ENCODE data around the gene NAALAD2. TPM values are rescaled to one million over a fixed set of nuclear protein-coding genes. Genes with fewer than 3 reads are reported as not detected.
"Not testable (repeated sequence)": the region's sequence is repeated elsewhere in the genome, so short reads cannot be mapped to it uniquely, and the experiment has no call there.

NAALAD2 gene
- total RNA-seq (2022) (139 and 142 TPM in 2 replicates), Bru-seq, nascent RNA (percentile 99 among the genes with signal in this experiment), BruChase-seq, experiment 1, labeled RNA remaining after a 2-hour chase (percentile 97 among the genes with signal in this experiment), BruChase-seq, experiment 2, labeled RNA remaining after a 6-hour chase (percentile 91 among the genes with signal in this experiment)
- long read RNA-seq, transcript NAALAD2-208 (7 exons, 1,504 nt): minor isoform, 9 of 183 reads
- long read RNA-seq, transcript NAALAD2-210 (19 exons, 3,600 nt): major isoform, 86 of 183 reads
- long read RNA-seq, transcript NAALAD2-201 (18 exons, 3,035 nt): minor isoform, 21 of 183 reads
- long read RNA-seq, partial matches to known transcripts: 37 of 183 reads
- long read RNA-seq, other reads (novel, unspliced or antisense): 29 of 183 reads

DNA sequence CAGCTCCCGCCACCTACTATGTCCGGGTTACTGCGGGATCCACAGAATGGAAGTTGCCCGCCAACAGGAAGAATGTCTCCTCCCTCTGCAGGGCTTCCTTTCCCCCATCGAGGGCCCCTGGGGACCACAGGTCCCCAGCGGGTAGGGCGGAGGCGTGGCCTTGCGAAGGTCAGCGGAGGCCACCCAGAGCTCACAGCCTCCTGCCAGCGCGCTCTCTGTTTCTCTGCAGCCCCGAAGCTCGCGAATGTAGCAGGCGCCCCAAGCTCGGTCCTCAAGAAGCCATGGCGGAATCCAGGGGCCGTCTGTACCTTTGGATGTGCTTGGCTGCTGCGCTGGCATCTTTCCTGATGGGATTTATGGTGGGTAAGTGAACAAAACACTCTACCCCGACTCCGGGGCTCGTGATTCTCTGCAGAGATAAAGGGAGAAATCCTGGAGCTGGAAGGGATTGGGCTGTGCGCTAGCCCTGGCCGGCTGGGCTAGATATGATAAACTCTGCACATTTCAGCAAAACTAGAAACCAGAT, at the start of gene NAALAD2:
Gene NAALAD2 (plus strand): TSS at position 186 of the 526 bp plus-strand sequence. CDS start 96 bp downstream, at position 282.
- ChIA-PET POLR2A (interaction anchor here (0.5 to 1.0 kb wide), 2 partner anchors 32 to 37 kb away, joined by 3 to 7 read pairs; no protein-coding TSS in a partner anchor), CTCF (interaction anchor here (0.8 kb wide), 1 partner anchor 525 kb away, joined by 3 read pairs; no protein-coding TSS in a partner anchor)
- H3K4me3 Mint-ChIP-seq (ENCODE audit: unreplicated experiment): peak within 1 kb of the TSS; percentile 77
- Histone ChIP-seq H3K36me3 (ENCODE audit: control insufficient read depth, insufficient read depth, low read length) (no peaks in the 10 kb centered on the region), H3K27me3 (replicated peaks; ENCODE audit: control insufficient read depth, insufficient read depth, low read length) (no peaks in the 10 kb centered on the region), H3K4me3 (ENCODE audit: low read depth, low read length) (peak within 1 kb of the TSS; percentile 50), H3K4me1 (peaks cover 53% of the 10 kb centered on the region), H3K9me3 (no peaks in the 10 kb centered on the region)
- H3K27ac Mint-ChIP-seq (ENCODE audit: unreplicated experiment): peak within 1 kb of the TSS; percentile 59
- no TSS peak for BruUV-seq (replicated peaks)
- H3K4me1 Mint-ChIP-seq (ENCODE audit: low read depth, unreplicated experiment): peaks cover 31% of the 10 kb centered on the region
- TF ChIP-seq, protein P1, sequence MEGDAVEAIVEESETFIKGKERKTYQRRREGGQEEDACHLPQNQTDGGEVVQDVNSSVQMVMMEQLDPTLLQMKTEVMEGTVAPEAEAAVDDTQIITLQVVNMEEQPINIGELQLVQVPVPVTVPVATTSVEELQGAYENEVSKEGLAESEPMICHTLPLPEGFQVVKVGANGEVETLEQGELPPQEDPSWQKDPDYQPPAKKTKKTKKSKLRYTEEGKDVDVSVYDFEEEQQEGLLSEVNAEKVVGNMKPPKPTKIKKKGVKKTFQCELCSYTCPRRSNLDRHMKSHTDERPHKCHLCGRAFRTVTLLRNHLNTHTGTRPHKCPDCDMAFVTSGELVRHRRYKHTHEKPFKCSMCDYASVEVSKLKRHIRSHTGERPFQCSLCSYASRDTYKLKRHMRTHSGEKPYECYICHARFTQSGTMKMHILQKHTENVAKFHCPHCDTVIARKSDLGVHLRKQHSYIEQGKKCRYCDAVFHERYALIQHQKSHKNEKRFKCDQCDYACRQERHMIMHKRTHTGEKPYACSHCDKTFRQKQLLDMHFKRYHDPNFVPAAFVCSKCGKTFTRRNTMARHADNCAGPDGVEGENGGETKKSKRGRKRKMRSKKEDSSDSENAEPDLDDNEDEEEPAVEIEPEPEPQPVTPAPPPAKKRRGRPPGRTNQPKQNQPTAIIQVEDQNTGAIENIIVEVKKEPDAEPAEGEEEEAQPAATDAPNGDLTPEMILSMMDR (IDR thresholded peaks at IDR 0.05; ENCODE audit: insufficient read depth in 1 of 2, low read depth in 1 of 2, low read length in 1 of 2, severe bottlenecking in 1 of 2, unreplicated experiment in 1 of 2): no peak
- H3K36me3 Mint-ChIP-seq (ENCODE audit: insufficient read depth, unreplicated experiment): peaks cover 46% of the 10 kb centered on the region
- H3K9me3 Mint-ChIP-seq (ENCODE audit: unreplicated experiment): peaks cover 10% of the 10 kb centered on the region
- no peaks in the 10 kb centered on the region for H3K27me3 Mint-ChIP-seq (ENCODE audit: insufficient read depth, unreplicated experiment)
- peak; percentile 90 to 93 for DNase-seq
- intact Hi-C loops (cut with micrococcal nuclease; ENCODE audit: unreplicated experiment): loop anchor here (1.0 kb wide), 2 partner anchors 8 to 37 kb away; no protein-coding TSS in a partner anchor

DNA sequence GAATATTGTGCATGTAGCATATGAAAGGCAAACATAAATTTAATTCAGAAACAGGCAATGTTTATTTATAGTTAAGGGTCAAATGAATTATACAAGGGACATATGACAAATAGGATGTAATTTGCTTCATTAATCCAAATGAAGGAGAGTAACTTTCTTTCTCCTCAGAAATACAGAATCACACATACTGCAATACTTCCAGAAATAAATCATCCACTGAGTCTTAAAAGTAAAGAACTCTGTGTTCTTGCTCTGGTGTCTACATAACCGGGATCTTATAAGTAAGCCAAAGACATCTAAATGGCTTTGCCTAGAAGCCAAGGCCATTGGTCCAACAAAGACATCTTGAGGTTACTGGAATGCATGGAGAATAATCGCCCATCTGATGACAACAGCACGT, 48.8 kb upstream of the NAALAD2 start, which contains the start of gene UBTFL1:
Gene UBTFL1 (plus strand): TSS at position 301 of the 400 bp plus-strand sequence. CDS start 0 bp downstream, at position 301.
- H3K27me3 ChIP-seq (replicated peaks; ENCODE audit: control insufficient read depth, insufficient read depth, low read length); BruUV-seq (replicated peaks); H3K9me3 ChIP-seq; H3K9me3 Mint-ChIP-seq (ENCODE audit: unreplicated experiment); H3K27ac Mint-ChIP-seq (ENCODE audit: unreplicated experiment); intact Hi-C loops (cut with micrococcal nuclease; ENCODE audit: unreplicated experiment); H3K4me1 Mint-ChIP-seq (ENCODE audit: low read depth, unreplicated experiment); H3K36me3 ChIP-seq (ENCODE audit: control insufficient read depth, insufficient read depth, low read length); DNase-seq; H3K4me1 ChIP-seq; H3K36me3 Mint-ChIP-seq (ENCODE audit: insufficient read depth, unreplicated experiment); H3K4me3 ChIP-seq (ENCODE audit: low read depth, low read length); POLR2A ChIA-PET; CTCF ChIA-PET; H3K27me3 Mint-ChIP-seq (ENCODE audit: insufficient read depth, unreplicated experiment); H3K4me3 Mint-ChIP-seq (ENCODE audit: unreplicated experiment): not testable (repeated sequence)

DNA sequence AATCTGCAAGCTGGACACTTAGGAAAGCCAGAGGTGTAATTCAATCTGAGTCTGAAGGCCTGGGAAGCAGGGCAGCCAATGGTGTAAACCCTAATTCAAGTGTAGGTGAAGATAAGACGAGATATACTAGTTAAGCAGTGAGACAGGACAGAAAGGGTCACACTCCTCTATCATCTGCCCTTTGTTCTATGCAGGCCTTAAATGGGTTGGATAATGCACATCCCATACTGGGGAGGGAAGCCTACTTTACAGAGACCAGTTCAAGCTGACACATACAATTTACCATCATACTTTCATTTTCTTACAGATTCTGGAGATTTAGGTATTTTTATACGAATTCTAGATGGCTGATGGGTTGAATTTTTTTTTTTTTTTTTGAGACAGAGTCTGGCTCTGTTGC, 45.7 kb upstream of the NAALAD2 start:
- H3K4me3 ChIP-seq (ENCODE audit: low read depth, low read length); CTCF ChIA-PET; H3K27me3 Mint-ChIP-seq (ENCODE audit: insufficient read depth, unreplicated experiment); H3K27me3 ChIP-seq (replicated peaks; ENCODE audit: control insufficient read depth, insufficient read depth, low read length); BruUV-seq (replicated peaks); intact Hi-C loops (cut with micrococcal nuclease; ENCODE audit: unreplicated experiment); H3K9me3 ChIP-seq; H3K4me1 ChIP-seq; H3K27ac Mint-ChIP-seq (ENCODE audit: unreplicated experiment); H3K36me3 ChIP-seq (ENCODE audit: control insufficient read depth, insufficient read depth, low read length); H3K9me3 Mint-ChIP-seq (ENCODE audit: unreplicated experiment); H3K4me3 Mint-ChIP-seq (ENCODE audit: unreplicated experiment); H3K36me3 Mint-ChIP-seq (ENCODE audit: insufficient read depth, unreplicated experiment); H3K4me1 Mint-ChIP-seq (ENCODE audit: low read depth, unreplicated experiment); POLR2A ChIA-PET; DNase-seq: not testable (repeated sequence)

DNA sequence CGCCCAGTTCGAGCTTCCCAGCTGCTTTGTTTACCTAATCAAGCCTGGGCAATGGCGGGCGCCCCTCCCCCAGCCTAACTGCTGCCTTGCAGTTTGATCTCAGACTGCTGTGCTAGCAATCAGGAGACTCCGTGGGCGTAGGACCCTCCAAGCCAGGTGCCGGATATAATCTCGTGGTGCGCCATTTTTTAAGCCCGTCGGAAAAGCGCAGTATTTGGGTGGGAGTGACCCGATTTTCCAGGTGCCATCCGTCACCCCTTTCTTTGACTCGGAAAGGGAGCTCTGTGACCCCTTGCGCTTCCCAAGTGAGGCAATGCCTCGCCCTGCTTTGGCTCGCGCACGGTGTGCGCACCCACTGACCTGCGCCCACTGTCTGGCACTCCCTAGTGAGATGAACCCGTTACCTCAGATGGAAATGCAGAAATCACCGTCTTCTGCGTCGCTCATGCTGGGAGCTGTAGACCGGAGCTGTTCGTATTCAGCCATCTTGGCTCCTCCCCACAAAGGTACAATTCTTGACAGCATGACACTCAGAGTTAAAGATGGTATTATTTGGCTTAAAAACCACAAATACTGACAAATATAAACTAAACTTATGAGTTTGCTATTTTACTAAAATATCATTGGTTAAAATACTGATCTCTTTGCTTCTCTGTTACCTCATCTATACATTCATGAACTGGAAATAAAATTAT, 39.1 kb upstream of the NAALAD2 start:
- H3K4me1 ChIP-seq; H3K36me3 Mint-ChIP-seq (ENCODE audit: insufficient read depth, unreplicated experiment); H3K4me3 ChIP-seq (ENCODE audit: low read depth, low read length); H3K27me3 ChIP-seq (replicated peaks; ENCODE audit: control insufficient read depth, insufficient read depth, low read length); BruUV-seq (replicated peaks); H3K9me3 Mint-ChIP-seq (ENCODE audit: unreplicated experiment); H3K4me1 Mint-ChIP-seq (ENCODE audit: low read depth, unreplicated experiment); CTCF ChIA-PET; H3K27me3 Mint-ChIP-seq (ENCODE audit: insufficient read depth, unreplicated experiment); H3K9me3 ChIP-seq; H3K27ac Mint-ChIP-seq (ENCODE audit: unreplicated experiment); H3K4me3 Mint-ChIP-seq (ENCODE audit: unreplicated experiment); DNase-seq; intact Hi-C loops (cut with micrococcal nuclease; ENCODE audit: unreplicated experiment); H3K36me3 ChIP-seq (ENCODE audit: control insufficient read depth, insufficient read depth, low read length); POLR2A ChIA-PET: not testable (repeated sequence)

DNA sequence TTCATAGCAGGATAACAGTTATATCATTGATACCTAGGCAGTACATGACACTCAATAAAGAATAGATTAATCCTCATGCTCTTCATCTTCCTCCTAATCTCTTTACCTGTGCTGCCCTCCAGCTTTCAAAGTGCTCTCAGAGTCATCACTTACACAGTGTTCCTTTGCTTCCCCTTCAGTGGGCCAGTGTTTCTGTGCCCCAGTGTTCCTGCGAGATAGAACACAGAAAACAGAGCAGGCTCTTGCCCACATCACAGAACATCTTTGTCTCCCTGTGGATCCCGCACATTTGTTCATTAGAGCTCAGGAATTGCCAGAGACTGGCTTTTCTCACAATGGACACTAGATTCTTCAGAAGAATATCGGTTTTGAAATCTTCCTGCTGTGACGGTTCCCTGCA, 36.2 kb upstream of the NAALAD2 start:
- H3K4me1 ChIP-seq; CTCF ChIA-PET; H3K36me3 Mint-ChIP-seq (ENCODE audit: insufficient read depth, unreplicated experiment); H3K4me3 Mint-ChIP-seq (ENCODE audit: unreplicated experiment); POLR2A ChIA-PET; H3K27me3 Mint-ChIP-seq (ENCODE audit: insufficient read depth, unreplicated experiment); BruUV-seq (replicated peaks); H3K27ac Mint-ChIP-seq (ENCODE audit: unreplicated experiment); H3K27me3 ChIP-seq (replicated peaks; ENCODE audit: control insufficient read depth, insufficient read depth, low read length); H3K9me3 ChIP-seq; DNase-seq; H3K9me3 Mint-ChIP-seq (ENCODE audit: unreplicated experiment); intact Hi-C loops (cut with micrococcal nuclease; ENCODE audit: unreplicated experiment); H3K4me3 ChIP-seq (ENCODE audit: low read depth, low read length); H3K36me3 ChIP-seq (ENCODE audit: control insufficient read depth, insufficient read depth, low read length); H3K4me1 Mint-ChIP-seq (ENCODE audit: low read depth, unreplicated experiment): not testable (repeated sequence)
